GM18951 (cell line): Measurements from ENCODE around the gene DAB2.

Experiments used
- POLR2A ChIP-seq: IDR thresholded peaks from 4 replicates; pipeline ENCODE4 v1.6.1; 2011; ENCODE audit warnings: mild to moderate bottlenecking; ENCODE audit not compliant: insufficient read length, insufficient read depth; ENCODE audit errors: extremely low read depth
- in situ Hi-C: fragments of 300-500 bp; cut with MboI; formaldehyde crosslinking; loops from one replicate; pipeline ENCODE4 v1.12.0; 2022; ENCODE audit warnings: low sequenced_read_pairs, mixed read lengths, inconsistent platforms; ENCODE audit not compliant: unreplicated experiment

DAB2 gene

GRCh38 chr5:39400713-39401578, 23.8 kb downstream of the DAB2 start:
- in situ Hi-C loops: no loop called here
- TF ChIP-seq POLR2A: no peak

- no peak for TF ChIP-seq POLR2A
- in situ Hi-C loops: no loop called here
Observed at GRCh38 chr5:39399135-39400036, 25.4 kb downstream of the DAB2 start.

- TF ChIP-seq POLR2A: no peak
- in situ Hi-C loops: no loop called here
Observed at GRCh38 chr5:39396843-39397242, 27.9 kb downstream of the DAB2 start.

GRCh38 chr5:39395521-39395920, 29.3 kb downstream of the DAB2 start:
- in situ Hi-C loops: no loop called here
- no peak for TF ChIP-seq POLR2A

GRCh38 chr5:39394946-39395345, 29.8 kb downstream of the DAB2 start:
- TF ChIP-seq POLR2A: no peak
- in situ Hi-C loops: no loop called here

GRCh38 chr5:39390945-39391344, 33.8 kb downstream of the DAB2 start:
- no peak for TF ChIP-seq POLR2A

GRCh38 chr5:39387293-39387692, 37.5 kb downstream of the DAB2 start:
- in situ Hi-C loops: no loop called here
- TF ChIP-seq POLR2A: no peak

More at GRCh38 chr5:39390945-39391344, 33.8 kb downstream of the DAB2 start:
- in situ Hi-C loops: no loop called here

- no peak for TF ChIP-seq POLR2A
- in situ Hi-C loops: no loop called here
Observed at GRCh38 chr5:39384271-39384670, 40.5 kb downstream of the DAB2 start.

- in situ Hi-C loops: no loop called here
- TF ChIP-seq POLR2A: no peak
Observed at GRCh38 chr5:39381376-39381775, 43.4 kb downstream of the DAB2 start.

- in situ Hi-C loops: loop anchor here (10.0 kb wide), 1 partner anchor 175 kb away; no protein-coding TSS in a partner anchor
Observed at GRCh38 chr5:39379693-39380092, 45.1 kb downstream of the DAB2 start.

GRCh38 chr5:39377613-39378012, 47.2 kb downstream of the DAB2 start:
- in situ Hi-C loops: loop anchor here (10.0 kb wide), 1 partner anchor 177 kb away; no protein-coding TSS in a partner anchor
- no peak for TF ChIP-seq POLR2A

More at GRCh38 chr5:39379693-39380092, 45.1 kb downstream of the DAB2 start:
- TF ChIP-seq POLR2A: no peak

GRCh38 chr5:39376293-39376714, 48.5 kb downstream of the DAB2 start:
- in situ Hi-C loops: loop anchor here (10.0 kb wide), 1 partner anchor 178 kb away; no protein-coding TSS in a partner anchor
- TF ChIP-seq POLR2A: no peak

GRCh38 chr5:39373791-39374190, 51.0 kb downstream of the DAB2 start:
- TF ChIP-seq POLR2A: no peak
- in situ Hi-C loops: loop anchor here (10.0 kb wide), 1 partner anchor 181 kb away; no protein-coding TSS in a partner anchor
